ENCODE results near the gene ADGRG3.

Gene ADGRG3

GRCh38 chr16:57672824-57673223 is 4.7 kb downstream of the ADGRG3 start:
- no peaks in the 10 kb centered on the region for H3K36me3 Mint-ChIP-seq (ENCODE audit: low read depth)
- H3K4me1 Mint-ChIP-seq (ENCODE audit: low read depth): no peaks in the 10 kb centered on the region
- no peak overlapping the region for H3K27ac Mint-ChIP-seq
- H3K27me3 Mint-ChIP-seq: no peaks in the 10 kb centered on the region
- no peak overlapping the region for H3K4me3 Mint-ChIP-seq
- no peaks in the 10 kb centered on the region for H3K9me3 Mint-ChIP-seq

- Mint-ChIP-seq H3K27me3 (no peaks in the 10 kb centered on the region), H3K4me1 (ENCODE audit: low read depth) (no peaks in the 10 kb centered on the region), H3K27ac (no peak overlapping the region), H3K4me3 (no peak overlapping the region), H3K36me3 (ENCODE audit: low read depth) (no peaks in the 10 kb centered on the region), H3K9me3 (no peaks in the 10 kb centered on the region)
These were observed 7.8 kb downstream of the ADGRG3 start for GRCh38 chr16:57675741-57676551.

- Mint-ChIP-seq H3K9me3 (no peaks in the 10 kb centered on the region), H3K27ac (no peak overlapping the region), H3K27me3 (no peaks in the 10 kb centered on the region), H3K36me3 (ENCODE audit: low read depth) (no peaks in the 10 kb centered on the region), H3K4me3 (no peak overlapping the region), H3K4me1 (ENCODE audit: low read depth) (no peaks in the 10 kb centered on the region)
These were observed 8.5 kb downstream of the ADGRG3 start for GRCh38 chr16:57676553-57677085.

GRCh38 chr16:57677622-57678369 is 9.7 kb downstream of the ADGRG3 start:
- Mint-ChIP-seq H3K4me1 (ENCODE audit: low read depth) (no peaks in the 10 kb centered on the region), H3K27me3 (no peaks in the 10 kb centered on the region), H3K27ac (no peak overlapping the region), H3K4me3 (no peak overlapping the region), H3K36me3 (ENCODE audit: low read depth) (no peaks in the 10 kb centered on the region), H3K9me3 (no peaks in the 10 kb centered on the region)

- Mint-ChIP-seq H3K27me3 (no peaks in the 10 kb centered on the region), H3K4me1 (ENCODE audit: low read depth) (no peaks in the 10 kb centered on the region), H3K27ac (no peak overlapping the region), H3K9me3 (no peaks in the 10 kb centered on the region), H3K4me3 (no peak overlapping the region), H3K36me3 (ENCODE audit: low read depth) (no peaks in the 10 kb centered on the region)
These were observed 10.9 kb downstream of the ADGRG3 start for GRCh38 chr16:57679016-57679415.

- H3K27me3 Mint-ChIP-seq: no peaks in the 10 kb centered on the region
- no peaks in the 10 kb centered on the region for H3K4me1 Mint-ChIP-seq (ENCODE audit: low read depth)
- no peaks in the 10 kb centered on the region for H3K36me3 Mint-ChIP-seq (ENCODE audit: low read depth)
- H3K9me3 Mint-ChIP-seq: no peaks in the 10 kb centered on the region
- H3K4me3 Mint-ChIP-seq: no peak overlapping the region
- no peak overlapping the region for H3K27ac Mint-ChIP-seq
These were observed 11.8 kb downstream of the ADGRG3 start for GRCh38 chr16:57679767-57680482.

- Mint-ChIP-seq H3K27ac (no peak overlapping the region), H3K27me3 (no peaks in the 10 kb centered on the region), H3K4me1 (ENCODE audit: low read depth) (no peaks in the 10 kb centered on the region), H3K4me3 (no peak overlapping the region), H3K9me3 (no peaks in the 10 kb centered on the region), H3K36me3 (ENCODE audit: low read depth) (no peaks in the 10 kb centered on the region)
These were observed 12.8 kb downstream of the ADGRG3 start for GRCh38 chr16:57680842-57681375.

GRCh38 chr16:57681950-57682728 is 14.0 kb downstream of the ADGRG3 start:
- no peaks in the 10 kb centered on the region for H3K4me1 Mint-ChIP-seq (ENCODE audit: low read depth)
- H3K4me3 Mint-ChIP-seq: no peak overlapping the region
- H3K9me3 Mint-ChIP-seq: no peaks in the 10 kb centered on the region
- H3K27ac Mint-ChIP-seq: no peak overlapping the region
- no peaks in the 10 kb centered on the region for H3K36me3 Mint-ChIP-seq (ENCODE audit: low read depth)
- H3K27me3 Mint-ChIP-seq: no peaks in the 10 kb centered on the region

- Mint-ChIP-seq H3K4me3 (no peak overlapping the region), H3K27ac (no peak overlapping the region), H3K9me3 (no peaks in the 10 kb centered on the region), H3K36me3 (ENCODE audit: low read depth) (no peaks in the 10 kb centered on the region), H3K4me1 (ENCODE audit: low read depth) (no peaks in the 10 kb centered on the region), H3K27me3 (no peaks in the 10 kb centered on the region)
These were observed 14.9 kb downstream of the ADGRG3 start for GRCh38 chr16:57682809-57683635.

GRCh38 chr16:57683636-57684545 is 15.8 kb downstream of the ADGRG3 start:
- Mint-ChIP-seq H3K36me3 (ENCODE audit: low read depth) (no peaks in the 10 kb centered on the region), H3K27ac (no peak overlapping the region), H3K27me3 (no peaks in the 10 kb centered on the region), H3K9me3 (no peaks in the 10 kb centered on the region), H3K4me1 (ENCODE audit: low read depth) (peaks cover under 1% of the 10 kb centered on the region), H3K4me3 (no peak overlapping the region)

GRCh38 chr16:57684626-57685358 is 16.7 kb downstream of the ADGRG3 start:
- Mint-ChIP-seq H3K4me3 (no peak overlapping the region), H3K27me3 (no peaks in the 10 kb centered on the region), H3K4me1 (ENCODE audit: low read depth) (peaks cover 10% of the 10 kb centered on the region), H3K36me3 (ENCODE audit: low read depth) (no peaks in the 10 kb centered on the region), H3K27ac (no peak overlapping the region), H3K9me3 (no peaks in the 10 kb centered on the region)

- no peaks in the 10 kb centered on the region for H3K9me3 Mint-ChIP-seq
- no peaks in the 10 kb centered on the region for H3K27me3 Mint-ChIP-seq
- no peaks in the 10 kb centered on the region for H3K36me3 Mint-ChIP-seq (ENCODE audit: low read depth)
- H3K4me3 Mint-ChIP-seq: no peak overlapping the region
- peaks cover 18% of the 10 kb centered on the region for H3K4me1 Mint-ChIP-seq (ENCODE audit: low read depth)
- H3K27ac Mint-ChIP-seq: no peak overlapping the region
These were observed 17.5 kb downstream of the ADGRG3 start for GRCh38 chr16:57685633-57686032.
